Body of pancreas (tissue), 4 donors: ENCODE results near the gene TAF3. TPM values are rescaled to one million over a fixed set of nuclear protein-coding genes. Genes with fewer than 3 reads are reported as not detected.

ENCODE experiments used
- ATAC-seq: fragments of 150-250 bp; one replicate; pipeline ENCODE4 v1.9.1; 2016
- DNase-seq, 4 donors: peaks; one replicate each; pipeline ENCODE4 v3.0.0-alpha.2; 2019
- H3K27ac ChIP-seq, 4 donors: fragments of 200-600 bp; sonication (generic); 1 replicate in 3 of 4; 2 replicates in 1 of 4; pipeline versions ENCODE4 v1.5.1 to v1.6.1; 2016 to 2019; ENCODE audit warnings: mild to moderate bottlenecking in 1 of 4, mixed read lengths in 1 of 4, moderate library complexity in 1 of 4
- H3K27me3 ChIP-seq, 2 donors: fragments of 200-600 bp; sonication (generic); one replicate each; pipeline ENCODE4 v1.6.0; 2016; ENCODE audit warnings: mild to moderate bottlenecking in 1 of 2
- H3K36me3 ChIP-seq, 2 donors: fragments of 200-600 bp; sonication (generic); replicated peaks in 1 of 2; 2 replicates each; pipeline ENCODE4 v1.5.1; 2016; ENCODE audit warnings: low read depth in 2 of 2; ENCODE audit not compliant: insufficient read depth in 1 of 2
- H3K4me1 ChIP-seq: fragments of 200-600 bp; sonication (generic); one replicate; pipeline ENCODE4 v1.6.0; 2016
- H3K4me3 ChIP-seq, 2 donors: fragments of 200-600 bp; sonication (generic); 1 replicate in 1 of 2; 2 replicates in 1 of 2; pipeline ENCODE4 v1.5.1; 2016 to 2019
- H3K9me3 ChIP-seq, 3 donors: fragments of 200-600 bp; sonication (generic); 1 replicate in 2 of 3; 2 replicates in 1 of 3; pipeline ENCODE4 v1.5.1; 2016
- CTCF ChIP-seq, 7 experiments: fragments of 450-650 bp in 4 of 7; fragments of 200-600 bp in 3 of 7; sonication (generic) in 3 of 7; IDR thresholded peaks; one replicate each; pipeline ENCODE4 v1.5.1; 2016 to 2019; ENCODE audit warnings: antibody characterized with exemption in 7 of 7
- POLR2A ChIP-seq, 3 donors: fragments of 450-650 bp; IDR thresholded peaks; one replicate each; pipeline ENCODE4 v1.6.1; 2016; ENCODE audit warnings: antibody characterized with exemption in 3 of 3, mild to moderate bottlenecking in 2 of 3
- WGBS, 2 donors: methylation state at CpG; one replicate each; pipeline ENCODE4 v1.1.5; 2017; 5-methylcytosine and 5-hydroxymethylcytosine counted together
- intact Hi-C: fragments of 100-400 bp; cut with DNase I; formaldehyde crosslinking; loops from one replicate; pipeline ENCODE4 v1.15.1; 2023
- total RNA-seq, 2 donors: library from RNA; depleted of rRNA; stranded (reverse); fragments of >200 nt; gene quantifications; one replicate each; pipeline ENCODE4 v1.1.0, GENCODE V29; 2016

The TAF3 gene
- total RNA-seq, 2 donors from 2014 or later, result 6.0 to 12.9 TPM

- H3K27me3 ChIP-seq, result peaks cover 0 to 94% of the 10 kb centered on the region in 2 donors
- no peaks in the 10 kb centered on the region for H3K36me3 ChIP-seq
- H3K4me1 ChIP-seq, result peaks cover 65% of the 10 kb centered on the region
- intact Hi-C loops, result no loop called here
- WGBS, 2 donors, result 3 to 7% methylated on average over 29 to 51 of the region's 51 CpGs
- TF ChIP-seq CTCF (IDR thresholded peaks at IDR 0.05), result no peak
- no peak for TF ChIP-seq POLR2A (IDR thresholded peaks at IDR 0.05)
- no peak overlapping the region for H3K27ac ChIP-seq
- no peak overlapping the region for H3K4me3 ChIP-seq
- no peaks in the 10 kb centered on the region for H3K9me3 ChIP-seq
- no peak for ATAC-seq
- no peak for DNase-seq
Measured at GRCh38 chr10:8049045-8049864, 230.9 kb downstream of the TAF3 start.

DNA sequence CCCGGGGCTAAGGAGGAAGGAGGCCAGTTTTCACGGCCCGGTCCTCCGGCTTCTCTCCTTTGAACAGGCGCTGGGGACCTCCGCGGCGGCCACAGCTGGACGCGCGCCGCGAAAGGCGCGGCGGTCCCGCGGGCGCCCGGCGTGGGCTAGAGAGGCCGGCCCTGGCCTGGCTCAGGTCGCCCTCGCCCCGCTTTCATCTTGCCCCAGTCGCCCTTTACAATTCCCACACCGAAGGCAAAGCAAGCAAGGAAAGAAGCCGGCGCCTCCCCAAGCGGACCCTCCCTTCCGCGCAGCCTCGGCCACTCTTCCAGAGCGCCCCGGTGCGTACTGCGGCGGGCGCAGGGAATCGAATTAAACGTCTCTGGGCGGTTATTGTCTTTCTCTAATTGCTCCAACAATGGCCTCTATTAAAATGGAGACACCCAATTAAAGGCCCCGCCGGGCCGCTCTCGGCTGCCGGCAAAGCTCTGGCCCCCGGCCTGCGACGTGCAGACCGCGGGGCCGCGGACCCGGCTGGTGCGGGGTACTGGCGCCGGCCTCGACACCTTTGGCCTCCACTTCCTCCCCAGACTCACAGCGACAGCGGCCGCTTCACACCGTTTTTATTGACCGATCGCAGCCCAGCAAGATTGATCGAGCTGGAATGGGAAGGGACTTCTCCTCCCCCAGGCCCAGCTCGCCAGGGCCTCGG, 231.7 kb downstream of the TAF3 start:
- intact Hi-C loops, result no loop called here
- Histone ChIP-seq H3K36me3 (no peaks in the 10 kb centered on the region), H3K9me3 (no peaks in the 10 kb centered on the region), H3K27ac (no peak overlapping the region), H3K4me3 (no peak overlapping the region), H3K27me3 (peaks cover 0 to 92% of the 10 kb centered on the region in 2 donors), H3K4me1 (peaks cover 65% of the 10 kb centered on the region)
- DNase-seq (no peak), ATAC-seq (no peak)
- WGBS, 2 donors, result 0 to 1% methylated on average over 6 to 68 of the region's 68 CpGs
- TF ChIP-seq POLR2A (IDR thresholded peaks at IDR 0.05) (no peak), CTCF (IDR thresholded peaks at IDR 0.05) (no peak)

DNA sequence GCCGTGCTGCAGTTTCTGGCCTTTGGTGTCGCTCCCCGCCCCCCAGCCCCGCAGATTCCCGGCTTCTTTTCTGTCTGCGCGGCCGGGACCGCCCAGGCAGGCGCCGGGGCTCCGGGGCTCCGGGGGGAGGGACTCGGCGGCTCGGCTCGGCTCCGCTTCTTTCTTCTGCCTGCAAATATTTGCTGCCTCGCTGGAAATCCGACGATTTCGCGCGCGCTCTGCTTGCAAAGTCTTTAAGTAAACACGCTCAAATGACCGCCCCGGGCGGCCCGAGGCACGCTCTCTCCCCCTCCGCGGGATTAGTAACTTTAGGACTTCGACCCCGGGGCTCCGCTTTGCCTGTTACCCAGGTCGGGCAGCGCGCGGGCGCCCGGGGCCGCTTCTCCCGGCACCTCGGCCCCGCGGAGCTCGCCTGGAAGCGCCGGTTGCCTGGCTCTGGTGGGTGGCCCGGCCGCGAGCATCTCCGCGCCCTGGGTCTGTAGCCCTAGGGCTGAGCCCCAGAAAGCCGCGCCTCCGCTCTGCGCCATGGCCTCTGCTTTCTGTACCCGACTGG, 232.3 kb downstream of the TAF3 start:
- TF ChIP-seq CTCF (IDR thresholded peaks at IDR 0.05) (no peak), POLR2A (IDR thresholded peaks at IDR 0.05) (no peak)
- DNase-seq (peak in 3 of 4 donors; percentile 14 to 56 (median 37)), ATAC-seq (no peak)
- WGBS, 2 donors, result 0% methylated on average over 2 to 50 of the region's 60 CpGs
- Histone ChIP-seq H3K4me1 (peaks cover 65% of the 10 kb centered on the region), H3K9me3 (no peaks in the 10 kb centered on the region), H3K36me3 (no peaks in the 10 kb centered on the region), H3K27ac (no peak overlapping the region), H3K4me3 (no peak overlapping the region), H3K27me3 (peaks cover 0 to 92% of the 10 kb centered on the region in 2 donors)
- intact Hi-C loops, result no loop called here

- Histone ChIP-seq H3K27me3 (peaks cover 0 to 89% of the 10 kb centered on the region in 2 donors), H3K9me3 (no peaks in the 10 kb centered on the region), H3K4me1 (peaks cover 66% of the 10 kb centered on the region), H3K4me3 (no peak overlapping the region), H3K36me3 (no peaks in the 10 kb centered on the region), H3K27ac (no peak overlapping the region)
- 3 to 9% methylated on average over 23 to 32 of the region's 52 CpGs for WGBS, 2 donors
- ATAC-seq (no peak), DNase-seq (no peak)
- TF ChIP-seq CTCF (IDR thresholded peaks at IDR 0.05), result no peak
- TF ChIP-seq POLR2A (IDR thresholded peaks at IDR 0.05), result no peak
- intact Hi-C loops, result no loop called here
Measured at GRCh38 chr10:8051109-8051821, 233.0 kb downstream of the TAF3 start.
